Occipital lobe (tissue), 2 donors: ENCODE data around the gene PSME1. TPM values are rescaled to one million over a fixed set of nuclear protein-coding genes. Genes with fewer than 3 reads are reported as not detected.
A peak's percentile ranks its signal among the peaks of the same experiment; 100 is the strongest.

Source experiments
- DNase-seq: peaks from one replicate; lab custom pipeline; 2025; lab: John Stamatoyannopoulos, UW
- total RNA-seq: library from RNA; depleted of rRNA; stranded (reverse); fragments of >200 nt; gene quantifications from one replicate; pipeline ENCODE4 v1.2.3, GENCODE V29; 2014

The PSME1 gene
- total RNA-seq, 1 donor from 2014 or later: 24.5 TPM

GRCh38 chr14:24129410-24129998 lies 6.5 kb upstream of the PSME1 start:
- no peak for DNase-seq

GRCh38 chr14:24130380-24130716 lies 5.6 kb upstream of the PSME1 start, which contains the start of gene FITM1:
Gene FITM1 (plus strand): TSS chr14:24130659. CDS start chr14:24131564, 905 bp downstream.
- DNase-seq: no peak

GRCh38 chr14:24130717-24131548 lies 5.1 kb upstream of the PSME1 start:
- no peak for DNase-seq

- no peak for DNase-seq
Observed at GRCh38 chr14:24131549-24131966, 4.4 kb upstream of the PSME1 start.

- no peak for DNase-seq
Observed at GRCh38 chr14:24132061-24132685, 3.8 kb upstream of the PSME1 start.

- no peak for DNase-seq
Observed at GRCh38 chr14:24132976-24133375, 3.0 kb upstream of the PSME1 start.

GRCh38 chr14:24133735-24134134 lies 2.3 kb upstream of the PSME1 start:
- no peak for DNase-seq

- no peak for DNase-seq
Observed at GRCh38 chr14:24135584-24135833, 485 bp upstream of the PSME1 start.

GRCh38 chr14:24136684-24137528 lies 912 bp downstream of the PSME1 start:
- DNase-seq: no peak

- DNase-seq: no peak
Observed at GRCh38 chr14:24137529-24138395, 1.8 kb downstream of the PSME1 start.

- no peak for DNase-seq
Observed at GRCh38 chr14:24138396-24139271, 2.6 kb downstream of the PSME1 start.

GRCh38 chr14:24139272-24139934 lies 3.4 kb downstream of the PSME1 start:
- DNase-seq: no peak

GRCh38 chr14:24141097-24141880 lies 5.3 kb downstream of the PSME1 start, which contains the start of gene EMC9:
Gene EMC9 (minus strand): TSS chr14:24141591. CDS start chr14:24141304, 287 bp downstream.
- DNase-seq: peak; percentile 99

GRCh38 chr14:24143511-24143910 lies 7.5 kb downstream of the PSME1 start:
- DNase-seq: no peak

- DNase-seq: no peak
Observed at GRCh38 chr14:24144451-24144850, 8.5 kb downstream of the PSME1 start.

- no peak for DNase-seq
Observed at GRCh38 chr14:24145219-24145618, 9.2 kb downstream of the PSME1 start.

GRCh38 chr14:24145690-24146452 lies 9.9 kb downstream of the PSME1 start:
- no peak for DNase-seq
